SK-N-SH (cell line): ENCODE measurements around the gene IFNLR1.

Experiments
- CTCF ChIP-seq: fragments of 200-600 bp; sonication (generic); IDR thresholded peaks from 2 replicates; pipeline ENCODE4 v1.6.1; 2017; ENCODE audit warnings: antibody characterized with exemption, mild to moderate bottlenecking, moderate library complexity
- FOXJ3 ChIP-seq: sonication (generic); formaldehyde crosslinking; IDR thresholded peaks from 2 replicates; pipeline ENCODE4 v1.5.1; 2020; ENCODE audit warnings: mild to moderate bottlenecking, missing genetic modification reagents
- GABPA ChIP-seq: IDR thresholded peaks from 2 replicates; pipeline ENCODE4 v1.4.0; 2012; ENCODE audit warnings: low read depth, mild to moderate bottlenecking
- POLR2AphosphoS5 ChIP-seq: IDR thresholded peaks from 2 replicates; pipeline ENCODE4 v1.6.1; 2012; ENCODE audit warnings: low read depth, low read length
- RCOR1 ChIP-seq: fragments of 150-350 bp; IDR thresholded peaks from 2 replicates; pipeline ENCODE4 v1.6.1; 2017; ENCODE audit warnings: antibody characterized with exemption, low read length
- RFX5 ChIP-seq: IDR thresholded peaks from 2 replicates; pipeline ENCODE4 v1.6.1; 2012; ENCODE audit warnings: mild to moderate bottlenecking, improper control_type of control experiment, low read length
- TAF1 ChIP-seq: IDR thresholded peaks from 2 replicates; pipeline ENCODE4 v1.6.1; 2012; ENCODE audit warnings: low read depth, mild to moderate bottlenecking, low read length, moderate library complexity, borderline replicate concordance
- TF ChIP-seq, protein P1 (sequence below): IDR thresholded peaks from 2 replicates; pipeline ENCODE4 v1.4.0; 2012; ENCODE audit warnings: low read depth

DNA sequence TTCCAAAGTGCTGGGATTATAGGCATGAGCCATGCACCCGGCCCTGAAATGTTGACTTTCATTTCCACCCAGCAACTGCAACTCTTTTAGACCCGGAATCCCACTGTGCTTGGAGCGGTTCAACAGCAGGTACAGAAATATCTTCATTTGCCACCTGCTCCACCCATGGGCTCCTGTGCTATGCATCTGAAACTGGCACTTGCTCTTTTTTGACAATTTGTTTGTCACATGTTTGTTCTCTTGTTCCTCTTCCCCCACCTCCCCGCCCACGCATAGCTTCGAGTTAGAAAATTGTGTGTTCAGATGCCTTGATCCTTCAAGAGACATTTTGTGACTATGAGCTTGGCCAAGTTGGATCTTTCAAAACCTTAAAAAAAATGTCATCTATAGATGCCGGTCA lies 2.4 kb upstream of the IFNLR1 start:
- TF ChIP-seq GABPA (no peak), RCOR1 (no peak), CTCF (no peak), POLR2AphosphoS5 (no peak), RFX5 (no peak), FOXJ3 (CRISPR knock-in tag) (no peak), TAF1 (no peak)
- TF ChIP-seq, protein P1, sequence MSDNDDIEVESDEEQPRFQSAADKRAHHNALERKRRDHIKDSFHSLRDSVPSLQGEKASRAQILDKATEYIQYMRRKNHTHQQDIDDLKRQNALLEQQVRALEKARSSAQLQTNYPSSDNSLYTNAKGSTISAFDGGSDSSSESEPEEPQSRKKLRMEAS, result no peak
